ACC112 (cell line): ENCODE data around the gene RASD2.

ENCODE experiments used
- H2AFZ ChIP-seq: fragments of 200-600 bp; sonication (generic); one replicate; pipeline ENCODE4 v1.6.0; 2017; ENCODE audit warnings: antibody characterized with exemption, low read length; ENCODE audit not compliant: unreplicated experiment
- H3K27ac ChIP-seq: fragments of 200-600 bp; sonication (generic); 2 replicates; pipeline ENCODE4 v1.5.1; 2014; ENCODE audit warnings: low read depth, mild to moderate bottlenecking, antibody characterized with exemption, low read length, moderate library complexity
- H3K27me3 ChIP-seq: fragments of 200-600 bp; sonication (generic); 2 replicates; pipeline ENCODE4 v1.6.1; 2014; ENCODE audit warnings: mild to moderate bottlenecking, antibody characterized with exemption, low read length, moderate library complexity, mixed read lengths; ENCODE audit not compliant: insufficient read depth
- H3K36me3 ChIP-seq: fragments of 200-600 bp; sonication (generic); 2 replicates; pipeline ENCODE4 v1.6.1; 2016; ENCODE audit warnings: mild to moderate bottlenecking, antibody characterized with exemption, low read length, moderate library complexity, mixed read lengths; ENCODE audit not compliant: insufficient read depth
- H3K4me1 ChIP-seq: fragments of 200-600 bp; sonication (generic); one replicate; pipeline ENCODE4 v1.6.1; 2016; ENCODE audit warnings: low read length, mixed read lengths; ENCODE audit not compliant: insufficient read depth, unreplicated experiment, control insufficient read depth
- H3K4me3 ChIP-seq: fragments of 200-600 bp; sonication (generic); 2 replicates; pipeline ENCODE4 v1.5.1; 2014; ENCODE audit warnings: mild to moderate bottlenecking, low read depth, low read length
- H3K79me2 ChIP-seq: fragments of 200-600 bp; sonication (generic); one replicate; pipeline ENCODE4 v1.6.0; 2016; ENCODE audit warnings: low read length; ENCODE audit not compliant: control insufficient read depth, unreplicated experiment, insufficient read depth

RASD2 gene

GRCh38 chr22:35552846-35553245, 12.2 kb downstream of the RASD2 start:
- Histone ChIP-seq H3K4me3 (no peak overlapping the region), H3K27ac (no peak overlapping the region), H3K79me2 (no peaks in the 10 kb centered on the region), H3K27me3 (no peaks in the 10 kb centered on the region), H3K4me1 (no peaks in the 10 kb centered on the region), H3K36me3 (no peaks in the 10 kb centered on the region), H2AFZ (no peak overlapping the region)

- Histone ChIP-seq H3K4me3 (no peak overlapping the region), H3K4me1 (no peaks in the 10 kb centered on the region), H3K27me3 (no peaks in the 10 kb centered on the region), H2AFZ (no peak overlapping the region), H3K79me2 (no peaks in the 10 kb centered on the region), H3K27ac (no peak overlapping the region), H3K36me3 (no peaks in the 10 kb centered on the region)
These were observed 12.7 kb downstream of the RASD2 start for GRCh38 chr22:35553341-35553740.

- Histone ChIP-seq H3K79me2 (no peaks in the 10 kb centered on the region), H3K4me1 (no peaks in the 10 kb centered on the region), H3K4me3 (no peak overlapping the region), H3K27me3 (no peaks in the 10 kb centered on the region), H2AFZ (no peak overlapping the region), H3K36me3 (no peaks in the 10 kb centered on the region), H3K27ac (no peak overlapping the region)
These were observed 13.7 kb downstream of the RASD2 start for GRCh38 chr22:35554297-35554845.

GRCh38 chr22:35555483-35555890, 14.9 kb downstream of the RASD2 start:
- H3K36me3 ChIP-seq, result no peaks in the 10 kb centered on the region
- H3K27ac ChIP-seq, result no peak overlapping the region
- H3K79me2 ChIP-seq, result no peaks in the 10 kb centered on the region
- H2AFZ ChIP-seq, result no peak overlapping the region
- no peaks in the 10 kb centered on the region for H3K27me3 ChIP-seq
- no peaks in the 10 kb centered on the region for H3K4me1 ChIP-seq
- no peak overlapping the region for H3K4me3 ChIP-seq

GRCh38 chr22:35555946-35556547, 15.4 kb downstream of the RASD2 start:
- Histone ChIP-seq H3K27ac (no peak overlapping the region), H3K27me3 (no peaks in the 10 kb centered on the region), H3K4me3 (no peak overlapping the region), H3K4me1 (no peaks in the 10 kb centered on the region), H3K36me3 (no peaks in the 10 kb centered on the region), H2AFZ (no peak overlapping the region), H3K79me2 (no peaks in the 10 kb centered on the region)

- Histone ChIP-seq H3K27ac (no peak overlapping the region), H3K36me3 (no peaks in the 10 kb centered on the region), H2AFZ (no peak overlapping the region), H3K4me1 (peaks cover 3% of the 10 kb centered on the region), H3K27me3 (no peaks in the 10 kb centered on the region), H3K4me3 (no peak overlapping the region), H3K79me2 (no peaks in the 10 kb centered on the region)
These were observed 16.0 kb downstream of the RASD2 start for GRCh38 chr22:35556666-35557065.

GRCh38 chr22:35558031-35558430, 17.4 kb downstream of the RASD2 start:
- H3K79me2 ChIP-seq, result no peaks in the 10 kb centered on the region
- H3K27ac ChIP-seq, result no peak overlapping the region
- H2AFZ ChIP-seq, result no peak overlapping the region
- H3K36me3 ChIP-seq, result no peaks in the 10 kb centered on the region
- H3K4me3 ChIP-seq, result no peak overlapping the region
- no peaks in the 10 kb centered on the region for H3K27me3 ChIP-seq
- H3K4me1 ChIP-seq, result peaks cover 9% of the 10 kb centered on the region

GRCh38 chr22:35558719-35559118, 18.1 kb downstream of the RASD2 start:
- Histone ChIP-seq H3K36me3 (no peaks in the 10 kb centered on the region), H3K4me1 (peaks cover 13% of the 10 kb centered on the region), H3K27ac (no peak overlapping the region), H3K4me3 (no peak overlapping the region), H3K27me3 (no peaks in the 10 kb centered on the region), H2AFZ (no peak overlapping the region), H3K79me2 (no peaks in the 10 kb centered on the region)

GRCh38 chr22:35559354-35560005, 18.8 kb downstream of the RASD2 start:
- Histone ChIP-seq H3K27me3 (no peaks in the 10 kb centered on the region), H3K79me2 (no peaks in the 10 kb centered on the region), H3K4me1 (peaks cover 13% of the 10 kb centered on the region), H2AFZ (no peak overlapping the region), H3K27ac (no peak overlapping the region), H3K4me3 (no peak overlapping the region), H3K36me3 (no peaks in the 10 kb centered on the region)

- no peaks in the 10 kb centered on the region for H3K27me3 ChIP-seq
- no peaks in the 10 kb centered on the region for H3K79me2 ChIP-seq
- peaks cover 22% of the 10 kb centered on the region for H3K4me1 ChIP-seq
- H3K36me3 ChIP-seq, result no peaks in the 10 kb centered on the region
- no peak overlapping the region for H2AFZ ChIP-seq
- no peak overlapping the region for H3K27ac ChIP-seq
- H3K4me3 ChIP-seq, result no peak overlapping the region
These were observed 19.7 kb downstream of the RASD2 start for GRCh38 chr22:35560366-35560765.

GRCh38 chr22:35560824-35561223, 20.2 kb downstream of the RASD2 start:
- no peak overlapping the region for H3K27ac ChIP-seq
- no peaks in the 10 kb centered on the region for H3K79me2 ChIP-seq
- no peaks in the 10 kb centered on the region for H3K36me3 ChIP-seq
- H3K27me3 ChIP-seq, result no peaks in the 10 kb centered on the region
- peaks cover 26% of the 10 kb centered on the region for H3K4me1 ChIP-seq
- no peak overlapping the region for H3K4me3 ChIP-seq
- H2AFZ ChIP-seq, result no peak overlapping the region
